ENCODE data around the gene ZNF41. TPM values are rescaled to one million over a fixed set of nuclear protein-coding genes. Genes with fewer than 3 reads are reported as not detected.

The ZNF41 gene
- total RNA-seq, 1 experiment from 2014 or later: 12.2 TPM

- CTCF ChIA-PET: no interaction called here
- no peaks in the 10 kb centered on the region for H3K36me3 Mint-ChIP-seq (ENCODE audit: insufficient read depth, unreplicated experiment)
- no peak for DNase-seq
- H3K27me3 Mint-ChIP-seq (ENCODE audit: unreplicated experiment): no peaks in the 10 kb centered on the region
- peaks cover 7% of the 10 kb centered on the region for H3K9me3 Mint-ChIP-seq (ENCODE audit: low read depth, unreplicated experiment)
- no peak overlapping the region for H3K27ac Mint-ChIP-seq (ENCODE audit: unreplicated experiment)
- TF ChIP-seq CTCF (IDR thresholded peaks at IDR 0.05; ENCODE audit: unreplicated experiment): no peak
- no peak overlapping the region for H3K4me3 Mint-ChIP-seq (ENCODE audit: low read depth, unreplicated experiment)
- H3K4me1 Mint-ChIP-seq (ENCODE audit: low read depth, unreplicated experiment): no peaks in the 10 kb centered on the region
- no TSS peak for BruUV-seq (replicated peaks)
- intact Hi-C loops (cut with micrococcal nuclease; ENCODE audit: unreplicated experiment): no loop called here
Measured at GRCh38 chrX:47413179-47413594, 69.8 kb downstream of the ZNF41 start.

Other genes starting within 250 kb of the ZNF41 start
- gene ZNF157, start 112.6 kb downstream of the ZNF41 start, total RNA-seq (2022): not detected in 2 replicates
- gene ARAF, start 78.0 kb upstream of the ZNF41 start, total RNA-seq (2022): 79.2 and 84.4 TPM in 2 replicates
- 143 and 188 TPM in 2 replicates for gene TIMP1, start 99.2 kb upstream of the ZNF41 start, total RNA-seq (2022)
- 0.21 TPM in 1 of 2 replicates, not detected in the other for gene SYN1, start 136.6 kb upstream of the ZNF41 start, total RNA-seq (2022)
- 1.2 and 1.4 TPM in 2 replicates for gene CFP, start 146.7 kb upstream of the ZNF41 start, total RNA-seq (2022)
- gene ELK1, start 167.3 kb upstream of the ZNF41 start, total RNA-seq (2022): 42.4 and 43.9 TPM in 2 replicates
- 112 and 116 TPM in 2 replicates for gene UXT, start 176.0 kb upstream of the ZNF41 start, total RNA-seq (2022)